HG02981 (cell line): ENCODE results near the gene MROH7.

Experiments used
- ATAC-seq: cut with Tn5 transposase; IDR thresholded peaks from one replicate; pipeline ENCODE4 v1.9.1; 2021; ENCODE audit warnings: mild to moderate bottlenecking, moderate library complexity; ENCODE audit not compliant: unreplicated experiment

MROH7 gene

DNA sequence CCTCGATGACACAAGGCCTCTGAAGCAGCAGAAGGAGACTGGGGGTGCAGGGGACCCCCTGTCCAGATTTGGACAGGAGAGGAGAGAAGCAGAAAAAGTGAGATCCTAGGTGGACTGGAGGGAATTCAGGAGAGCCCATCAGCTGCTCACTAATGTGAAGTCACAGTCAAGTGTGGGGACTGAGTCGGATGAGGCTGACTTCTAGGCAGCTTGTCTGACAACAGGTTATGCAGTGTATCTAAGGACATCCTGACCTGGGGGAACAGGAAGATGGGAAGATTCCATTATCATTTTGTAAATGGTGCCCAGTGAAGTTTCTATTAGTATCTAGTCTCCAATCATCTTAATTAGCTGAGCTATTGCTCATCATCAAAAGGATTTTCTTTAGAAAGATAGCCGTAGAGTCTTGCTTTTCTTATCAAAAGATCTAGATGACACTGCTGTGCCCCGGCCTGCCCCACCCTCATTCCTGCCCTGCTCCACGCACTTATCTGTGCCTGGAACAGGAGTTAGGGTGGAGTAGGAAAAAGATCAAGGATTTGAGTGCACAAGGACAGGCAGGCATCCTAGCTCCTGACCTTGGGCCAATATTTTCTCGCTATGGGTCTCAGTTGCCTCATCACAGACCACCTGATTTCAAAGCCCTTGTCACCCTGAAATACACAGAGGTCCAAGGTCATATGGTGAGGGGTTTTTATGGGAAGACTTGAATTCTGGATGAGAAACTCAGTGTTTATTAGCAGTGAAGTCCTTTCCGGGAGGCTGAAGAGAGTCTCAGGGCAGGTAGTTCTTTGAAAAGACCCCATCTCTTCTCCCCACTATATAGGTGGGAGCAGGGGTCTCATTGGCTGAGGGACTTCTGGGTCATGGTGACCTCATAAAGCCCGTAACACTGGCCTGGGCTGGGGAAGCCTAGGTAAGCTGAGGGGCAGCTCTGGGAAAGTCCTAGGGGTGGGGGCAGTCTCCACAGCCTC lies at the start of gene MROH7:
MROH7 (plus strand) TSS at position 924 of the 974 bp plus-strand sequence. CDS start 11,141 bp downstream, outside the sequence.
- ATAC-seq, result no peak

DNA sequence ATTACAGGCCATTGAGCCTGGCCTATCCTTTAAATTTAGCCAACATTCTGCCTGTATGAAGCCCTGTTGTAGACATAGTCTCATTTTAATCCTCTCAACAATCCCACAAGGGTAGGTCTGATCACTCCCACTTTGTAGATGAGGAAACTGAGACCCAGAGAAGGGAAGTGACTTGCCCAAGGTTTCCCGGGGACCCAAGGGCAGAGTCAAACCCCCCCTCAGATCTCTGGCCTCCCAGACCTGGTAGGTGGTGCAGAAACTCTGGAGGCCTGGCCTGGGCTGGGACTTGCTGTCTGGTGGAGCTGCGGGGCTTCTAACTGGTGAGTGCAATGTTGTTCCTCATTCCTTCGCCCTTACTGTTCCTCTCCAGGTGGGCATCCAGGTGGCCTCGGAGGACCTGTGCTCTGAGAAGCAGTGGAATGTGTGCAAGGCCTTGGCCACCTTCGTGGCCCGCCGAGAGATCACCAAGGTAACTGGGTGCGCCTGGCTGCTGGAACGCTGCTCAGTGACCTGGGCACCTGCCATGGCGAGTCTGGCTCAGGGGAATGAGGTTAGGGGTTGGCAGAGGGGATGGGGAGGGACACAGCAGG lies 47.9 kb upstream of the MROH7 start:
- no peak for ATAC-seq

DNA sequence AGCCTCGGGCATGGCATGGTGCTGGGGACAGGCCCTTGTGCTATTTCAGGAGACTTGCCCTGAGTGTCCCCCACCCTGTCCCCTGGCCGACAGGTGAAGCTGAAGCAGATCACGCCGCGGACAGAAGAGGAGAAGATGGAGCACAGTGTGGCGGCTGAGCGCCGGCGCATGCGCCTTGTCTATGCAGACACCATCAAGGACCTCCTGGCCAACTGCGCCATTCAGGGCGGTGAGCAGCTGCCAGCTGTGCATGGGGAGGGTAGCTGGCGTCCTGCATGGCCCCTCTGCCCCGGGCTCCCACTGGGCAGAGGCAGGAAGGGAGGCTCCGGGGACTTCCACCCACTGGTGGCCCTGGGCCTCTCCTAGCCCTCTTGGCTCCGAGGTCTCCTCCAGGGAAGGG lies 47.1 kb upstream of the MROH7 start:
- ATAC-seq, result no peak

DNA sequence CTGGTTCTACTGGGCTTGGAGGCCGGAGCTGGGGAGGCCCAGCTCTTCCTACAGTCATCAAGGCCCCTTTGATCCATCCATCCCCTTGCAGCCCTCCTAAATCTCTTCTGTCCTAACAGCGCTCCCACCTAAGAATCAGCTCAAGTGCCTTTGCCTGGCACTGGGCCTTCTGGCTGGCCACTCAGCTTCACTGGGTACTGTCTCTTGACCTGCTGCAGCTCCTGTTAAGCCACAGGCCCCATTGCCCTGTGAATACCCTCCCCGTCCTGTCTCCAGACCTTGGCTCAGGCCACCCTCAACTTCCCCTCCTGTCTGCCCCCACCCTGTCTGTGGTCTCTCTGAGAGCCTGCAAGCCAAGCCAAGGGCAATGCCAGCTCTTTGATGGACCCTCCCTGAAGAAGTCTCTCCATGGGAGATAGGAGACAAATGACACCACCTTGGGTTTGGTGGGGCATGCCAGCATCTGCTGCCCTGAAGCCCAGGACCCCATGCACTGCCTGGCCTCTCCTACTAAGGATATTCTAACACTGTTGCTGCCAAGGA lies 45.6 kb upstream of the MROH7 start:
- no peak for ATAC-seq

DNA sequence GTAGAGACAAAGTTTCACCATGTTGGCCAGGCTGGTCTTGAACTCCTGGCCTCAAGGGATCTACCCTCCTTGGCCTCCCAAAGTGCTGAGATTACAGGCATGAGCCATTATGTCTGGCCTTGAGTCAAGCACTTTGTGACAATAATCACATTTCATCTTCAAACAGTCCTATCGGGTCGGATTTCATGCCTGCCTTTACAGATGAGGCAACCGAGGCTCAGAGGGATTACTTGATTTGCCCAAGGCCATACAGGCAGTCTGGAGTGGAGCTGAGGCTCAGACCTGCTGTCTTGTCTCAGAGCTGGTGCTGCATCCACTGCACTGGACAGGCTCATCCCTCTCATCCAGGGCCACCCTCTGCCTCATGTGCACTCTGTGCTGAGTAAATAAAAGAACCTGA lies 44.8 kb upstream of the MROH7 start:
- no peak for ATAC-seq

DNA sequence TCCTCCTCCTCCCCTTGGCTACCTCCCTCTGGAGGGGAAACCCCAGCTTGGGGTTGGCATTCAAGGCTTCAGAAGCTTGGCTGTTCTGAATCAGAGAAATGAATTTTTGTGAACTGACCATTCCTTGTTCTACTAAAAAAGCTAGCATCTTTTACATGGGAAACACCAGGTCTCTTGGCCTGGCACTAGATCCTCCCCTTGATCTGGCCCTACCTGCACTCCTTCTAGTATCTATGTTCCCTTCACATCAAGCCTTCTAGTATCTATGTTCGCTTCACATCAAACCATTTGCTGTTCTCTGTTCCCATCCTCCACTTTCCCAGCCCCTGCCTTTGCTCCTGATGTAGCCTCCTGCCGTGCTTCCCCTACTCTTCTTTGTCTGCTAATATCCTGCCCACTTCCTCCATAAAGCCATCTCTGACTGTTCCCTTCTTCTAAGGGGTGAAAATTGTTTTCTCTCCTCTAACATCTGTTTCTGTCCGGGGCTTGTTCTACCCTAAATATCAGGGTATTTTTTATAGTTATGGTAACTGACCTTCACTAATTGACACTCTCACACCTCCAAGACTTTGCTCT lies 44.0 kb upstream of the MROH7 start:
- no peak for ATAC-seq

DNA sequence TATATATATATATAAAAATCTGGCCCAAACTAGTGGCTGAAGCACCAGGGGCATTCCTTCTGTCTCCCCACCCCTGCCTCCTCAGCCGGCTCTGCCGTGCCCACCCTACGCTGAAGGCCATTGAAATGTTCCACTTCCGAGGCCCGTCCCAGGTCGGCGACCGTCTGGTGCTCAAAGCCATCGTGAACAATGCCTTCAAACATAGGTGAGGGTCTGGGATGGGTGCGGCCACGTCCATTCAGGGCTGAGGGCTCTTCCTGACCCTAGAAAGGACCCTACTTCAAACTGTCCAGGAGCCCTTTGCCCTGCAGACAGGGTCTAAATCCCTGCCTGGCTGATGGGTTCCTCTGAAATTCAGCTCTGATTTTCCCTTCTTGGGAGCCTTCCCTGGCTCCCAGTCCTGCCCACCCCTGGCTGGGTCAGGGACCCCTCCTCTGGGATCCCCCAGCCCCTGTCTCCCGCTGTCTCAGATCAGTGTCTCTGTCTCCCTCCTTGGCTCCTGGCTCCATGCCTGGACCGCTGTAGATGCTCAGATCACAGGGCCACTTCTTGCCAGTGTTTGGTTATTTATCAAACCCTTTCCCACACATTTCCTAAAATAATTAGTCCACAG lies 42.3 kb upstream of the MROH7 start:
- no peak for ATAC-seq

DNA sequence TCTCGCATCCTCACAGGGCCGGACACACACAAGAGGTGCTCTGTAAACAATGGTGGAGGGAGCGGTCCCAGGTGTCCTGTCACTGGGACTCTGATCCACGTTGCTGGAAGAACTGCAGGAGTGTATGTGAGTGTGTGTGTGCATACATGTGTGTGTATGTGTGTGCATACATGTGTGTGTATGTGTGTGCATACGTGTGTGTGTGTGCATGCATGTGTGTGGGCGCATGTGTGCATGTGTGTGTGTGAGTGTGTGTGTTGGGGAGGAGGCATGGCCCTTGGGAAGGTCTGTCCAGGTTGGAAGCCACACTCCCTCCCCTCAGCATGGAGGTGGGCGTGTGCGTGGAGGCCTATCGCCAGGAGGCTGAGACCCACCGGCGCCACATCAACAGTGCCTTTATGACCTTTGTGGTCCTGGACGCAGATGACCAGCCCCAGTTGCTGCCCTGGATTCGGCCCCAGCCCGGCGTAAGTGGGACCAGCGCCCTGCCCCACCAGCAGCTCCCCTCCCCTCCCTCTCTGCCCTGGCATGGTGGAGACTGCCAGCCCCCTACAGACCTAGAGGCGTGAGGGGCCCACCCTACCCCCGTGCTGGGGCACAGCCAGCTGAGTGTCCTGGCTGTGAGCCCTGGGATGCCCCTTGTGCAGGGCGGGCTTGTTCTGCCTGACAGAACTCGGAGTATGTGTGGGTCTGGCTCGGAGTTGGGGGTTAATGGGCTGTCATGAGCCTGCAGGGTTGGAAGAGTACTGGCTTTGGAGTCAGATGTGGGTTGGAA lies 40.5 kb upstream of the MROH7 start:
- ATAC-seq, result no peak

DNA sequence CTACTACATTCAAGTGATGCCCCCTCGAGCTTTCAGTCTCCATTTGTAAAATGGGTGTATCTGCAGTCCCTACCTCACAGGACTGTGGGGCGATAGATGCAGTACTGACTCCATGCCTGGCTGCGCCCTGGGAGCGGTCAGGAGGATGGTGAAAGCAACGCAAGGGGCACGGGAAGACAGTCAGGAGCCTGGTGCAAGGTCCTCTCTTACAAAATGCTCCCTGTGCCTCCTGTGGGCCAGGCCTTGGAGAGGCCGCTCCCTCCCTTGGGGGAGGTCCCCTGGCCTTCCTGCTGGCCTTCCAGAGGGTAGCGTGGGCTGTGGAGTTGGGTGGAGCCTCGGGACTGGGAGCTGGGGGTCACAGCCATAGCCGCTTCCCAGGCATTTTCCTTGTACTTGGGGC lies 39.9 kb upstream of the MROH7 start:
- no peak for ATAC-seq

DNA sequence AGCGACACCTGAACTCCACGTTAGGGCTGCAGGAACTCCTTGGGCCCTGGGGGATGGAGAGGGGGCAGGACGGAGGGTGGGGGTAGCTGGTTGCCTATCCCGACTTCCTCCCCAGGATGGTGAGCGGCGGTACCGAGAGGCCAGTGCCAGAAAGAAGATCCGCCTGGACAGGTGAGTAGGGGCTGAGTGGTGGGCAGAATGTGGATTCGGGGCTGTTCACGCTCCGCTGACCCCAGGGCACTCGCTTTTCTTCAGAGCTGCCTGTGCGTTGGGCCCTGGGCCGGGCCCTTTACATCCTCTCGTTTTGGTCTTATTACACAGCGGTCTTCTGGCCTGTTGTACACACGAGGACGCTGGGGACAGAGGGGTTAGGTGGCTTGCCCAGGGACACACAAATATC lies 39.0 kb upstream of the MROH7 start:
- ATAC-seq, result no peak

DNA sequence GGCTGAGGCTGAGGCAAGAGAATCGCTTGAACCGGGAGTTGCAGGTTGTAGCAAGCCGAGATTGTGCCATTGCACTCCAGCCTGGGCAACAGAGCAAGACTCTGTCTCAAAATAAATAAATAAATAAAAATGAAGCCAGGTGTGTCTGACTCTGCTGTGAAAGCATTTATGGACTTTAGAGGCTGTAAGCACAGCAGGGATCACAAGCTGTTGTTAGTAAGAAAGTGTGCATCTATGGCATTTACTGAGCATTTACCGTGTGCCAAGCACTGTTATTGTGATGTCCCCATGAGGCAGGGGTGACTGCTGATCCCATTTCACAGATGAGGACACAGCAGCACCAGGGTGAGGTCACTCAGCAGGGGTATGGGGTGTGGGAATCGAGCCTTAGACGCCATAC lies 38.3 kb upstream of the MROH7 start:
- no peak for ATAC-seq

DNA sequence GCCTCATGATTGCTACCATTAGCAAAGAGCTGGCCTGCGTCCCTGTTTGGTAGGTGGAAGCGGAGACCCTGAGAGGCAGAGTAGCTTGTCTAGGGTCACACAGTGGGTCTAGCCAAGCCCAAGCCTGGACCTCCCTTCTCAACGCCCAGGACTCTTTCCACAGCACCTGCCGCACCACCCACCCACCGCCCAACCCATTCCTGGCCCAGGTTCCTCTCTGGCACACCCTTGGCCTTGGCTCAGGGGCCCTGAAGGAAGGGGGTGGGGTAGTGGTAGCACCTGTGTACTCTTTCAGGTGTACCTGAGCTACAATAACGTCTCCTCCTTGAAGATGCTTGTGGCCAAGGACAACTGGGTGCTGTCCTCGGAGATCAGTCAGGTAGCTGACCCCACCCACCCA lies 37.5 kb upstream of the MROH7 start:
- no peak for ATAC-seq

DNA sequence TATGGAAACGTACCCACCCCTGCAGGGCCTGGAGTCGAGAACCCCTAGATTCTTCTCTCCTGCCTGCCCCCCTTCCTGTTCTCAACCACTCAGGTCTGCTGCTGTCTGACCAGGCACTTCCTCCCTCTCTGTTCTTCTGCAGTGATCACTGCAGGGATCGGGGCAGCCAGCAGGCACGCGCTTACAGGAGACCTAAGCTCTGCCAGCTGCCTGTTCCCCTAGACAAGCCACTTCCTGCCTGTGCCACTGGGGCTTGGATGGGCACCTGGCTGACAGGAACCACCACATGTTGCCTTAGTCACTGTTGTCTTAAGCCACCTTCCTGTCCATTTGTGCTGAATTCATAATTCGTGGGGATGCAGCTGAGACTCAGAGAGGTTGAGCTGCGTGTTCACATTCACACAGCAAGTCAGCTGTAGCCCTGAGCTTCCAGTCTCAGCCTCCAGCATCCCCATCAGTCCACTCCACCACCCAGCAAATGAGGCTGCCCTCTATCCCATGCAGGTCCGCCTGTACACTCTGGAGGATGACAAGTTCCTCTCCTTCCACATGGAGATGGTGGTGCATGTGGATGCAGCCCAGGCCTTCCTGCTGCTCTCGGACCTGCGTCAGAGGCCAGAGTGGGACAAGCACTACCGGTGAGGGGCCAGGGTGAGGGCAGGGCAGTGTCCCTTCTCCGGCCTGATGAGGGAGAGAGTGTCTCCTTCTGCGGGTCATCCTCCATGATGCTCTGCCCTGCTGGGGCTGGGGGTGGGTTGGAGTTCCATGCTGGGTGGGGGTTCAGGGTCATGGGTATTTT lies 36.8 kb upstream of the MROH7 start:
- ATAC-seq, result no peak

DNA sequence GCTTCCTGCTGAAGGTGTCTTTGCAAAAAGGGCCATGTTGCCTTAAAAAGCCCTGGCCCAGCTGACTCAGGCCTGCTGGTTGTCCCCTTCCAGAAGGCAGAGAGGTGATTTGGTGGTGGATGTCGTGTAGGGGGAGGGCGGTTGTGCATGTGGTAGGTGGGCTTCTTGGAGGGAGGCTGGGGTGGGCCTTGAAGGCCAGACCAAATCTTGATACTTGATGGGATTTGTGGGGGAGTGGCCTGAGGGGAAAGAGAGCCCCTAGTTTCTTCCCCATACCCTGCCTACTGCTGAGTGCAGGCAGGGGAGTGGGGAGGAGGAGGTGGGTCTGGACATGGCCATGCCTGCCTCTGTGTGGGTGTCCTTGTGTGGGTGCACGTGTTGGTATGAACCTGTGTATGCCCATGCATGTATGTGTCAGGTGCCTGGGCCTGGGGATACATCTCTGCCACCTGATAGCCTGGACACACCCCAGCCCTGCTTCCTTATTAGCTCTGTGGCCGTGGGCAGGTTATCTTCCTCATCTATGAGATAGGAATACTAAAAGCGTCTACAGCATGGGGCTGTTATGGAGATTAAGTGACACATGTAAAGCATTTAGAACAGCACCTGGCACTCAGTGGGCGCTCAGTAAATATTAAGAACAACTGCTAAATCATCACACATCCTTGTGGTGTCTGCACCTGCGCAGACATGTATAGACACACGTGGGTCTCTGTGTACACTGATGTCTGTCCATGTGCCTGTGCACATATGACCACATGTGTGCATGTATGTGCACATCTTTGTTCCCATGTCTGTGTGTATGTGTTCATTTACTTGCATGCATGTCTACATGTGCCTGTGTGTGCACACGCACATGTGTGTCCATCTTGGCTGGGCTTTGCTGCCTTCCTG lies 35.2 kb upstream of the MROH7 start:
- ATAC-seq, result no peak

DNA sequence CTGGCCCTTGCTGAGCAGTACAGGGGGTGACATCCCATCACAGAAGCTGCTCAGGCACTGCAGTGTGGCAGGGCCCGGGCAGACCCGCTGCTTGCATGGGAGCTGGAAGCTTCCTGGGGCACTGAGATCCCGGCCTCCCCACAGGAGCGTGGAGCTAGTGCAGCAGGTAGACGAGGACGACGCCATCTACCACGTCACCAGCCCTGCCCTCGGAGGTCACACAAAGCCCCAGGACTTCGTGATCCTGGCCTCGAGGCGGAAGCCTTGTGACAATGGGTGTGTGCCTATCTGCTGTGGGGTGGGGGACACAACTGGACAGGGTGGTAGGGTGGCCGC lies 34.6 kb upstream of the MROH7 start:
- no peak for ATAC-seq

DNA sequence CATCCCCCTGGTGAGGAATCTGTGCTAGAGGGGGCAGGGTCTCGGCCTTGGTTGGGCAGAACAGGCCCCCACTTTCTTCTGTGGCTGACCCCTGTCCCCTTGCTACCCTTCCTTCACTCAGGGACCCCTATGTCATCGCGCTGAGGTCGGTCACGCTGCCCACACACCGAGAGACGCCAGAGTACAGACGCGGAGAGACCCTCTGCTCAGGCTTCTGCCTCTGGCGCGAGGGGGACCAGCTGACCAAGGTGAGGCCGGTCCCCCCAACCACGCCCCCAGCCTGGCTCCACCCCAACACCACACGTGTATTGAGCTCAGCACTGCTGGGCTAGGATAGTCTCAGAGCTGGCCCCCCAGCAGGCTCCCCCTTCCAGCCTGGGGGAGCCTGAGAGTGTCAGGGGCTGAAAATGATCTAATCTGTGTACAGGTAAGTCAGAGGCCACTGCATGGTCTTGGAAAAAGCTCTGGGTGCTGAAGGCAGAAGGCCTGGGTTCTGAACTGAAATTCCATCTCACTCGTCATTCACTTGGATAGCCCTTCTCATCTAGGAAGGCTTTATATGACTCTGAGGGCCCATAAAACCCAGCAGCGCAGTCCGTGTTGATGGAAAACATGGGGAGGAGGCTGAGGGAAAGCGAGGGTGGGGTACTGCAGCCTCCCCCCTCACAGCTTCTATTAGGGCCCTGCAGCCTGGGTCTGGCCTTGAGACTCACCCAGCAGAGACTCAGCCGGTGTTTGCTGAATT lies 33.6 kb upstream of the MROH7 start:
- ATAC-seq, result no peak

DNA sequence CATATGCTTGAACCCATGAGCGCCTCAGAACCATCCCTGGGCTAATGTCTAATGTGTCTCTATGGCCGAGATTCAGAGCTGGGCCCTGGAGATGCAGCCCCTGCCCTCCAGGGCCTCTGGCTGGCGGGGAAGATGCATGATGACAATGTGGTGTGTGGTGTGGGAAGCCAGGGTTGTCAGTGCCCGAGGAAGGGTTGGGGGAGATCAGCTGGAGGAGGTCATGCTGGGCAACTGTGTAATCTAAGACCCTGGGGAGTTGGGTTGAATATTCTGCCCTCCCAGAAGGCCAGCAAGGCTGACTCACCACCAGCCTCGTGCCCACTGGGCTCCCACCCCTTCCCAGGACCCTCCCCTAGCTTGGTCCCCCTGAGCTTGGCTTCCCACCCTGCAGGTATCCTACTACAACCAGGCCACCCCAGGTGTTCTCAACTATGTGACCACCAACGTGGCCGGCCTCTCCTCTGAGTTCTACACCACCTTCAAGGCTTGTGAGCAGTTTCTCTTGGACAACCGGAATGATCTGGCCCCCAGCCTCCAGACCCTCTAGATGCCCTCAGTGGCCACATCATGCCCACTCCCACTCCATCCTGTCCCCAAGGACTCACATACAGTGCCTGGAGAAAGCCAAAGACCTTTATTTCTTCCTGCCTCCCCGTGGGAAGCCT lies 32.9 kb upstream of the MROH7 start:
- ATAC-seq, result no peak
